Liver (tissue), 9 donors: ENCODE measurements around the gene ATP2C2. TPM values are rescaled to one million over a fixed set of nuclear protein-coding genes. Genes with fewer than 3 reads are reported as not detected.

Experiments used
- DNase-seq: peaks from one replicate; pipeline ENCODE4 v3.0.0-alpha.2; 2017; ENCODE audit warnings: low spot score
- H3K27ac ChIP-seq, 2 donors: one replicate each; pipeline ENCODE4 v1.7.0; 2013; ENCODE audit warnings: inconsistent platforms in 2 of 2, low read length in 2 of 2, control low read depth in 1 of 2, low read depth in 1 of 2, mild to moderate bottlenecking in 1 of 2
- H3K27me3 ChIP-seq, 4 donors: one replicate each; pipeline versions ENCODE4 v1.6.1 to v1.7.0; 2013; ENCODE audit warnings: low read length in 3 of 4, inconsistent platforms in 1 of 4, mild to moderate bottlenecking in 1 of 4, moderate library complexity in 1 of 4; ENCODE audit not compliant: control insufficient read depth in 4 of 4, insufficient read depth in 4 of 4
- H3K36me3 ChIP-seq, 4 donors: one replicate each; pipeline versions ENCODE4 v1.6.1 to v1.7.0; 2013; ENCODE audit warnings: low read length in 3 of 4, mild to moderate bottlenecking in 3 of 4, low read depth in 1 of 4, moderate library complexity in 1 of 4; ENCODE audit not compliant: control insufficient read depth in 4 of 4, insufficient read depth in 3 of 4
- H3K4me1 ChIP-seq, 4 donors: one replicate each; pipeline versions ENCODE4 v1.6.1 to v1.7.0; 2013; ENCODE audit warnings: low read length in 3 of 4, mild to moderate bottlenecking in 3 of 4, moderate library complexity in 1 of 4; ENCODE audit not compliant: control insufficient read depth in 4 of 4, insufficient read depth in 4 of 4
- H3K4me3 ChIP-seq, 3 donors: one replicate each; pipeline versions ENCODE4 v1.6.1 to v1.7.0; 2013; ENCODE audit warnings: low read length in 3 of 3, control low read depth in 1 of 3, low read depth in 1 of 3, mild to moderate bottlenecking in 1 of 3
- H3K9ac ChIP-seq, 2 donors: one replicate each; pipeline ENCODE4 v1.7.0; 2013; ENCODE audit warnings: low read length in 2 of 2, mild to moderate bottlenecking in 2 of 2, moderate library complexity in 2 of 2, control low read depth in 1 of 2, low read depth in 1 of 2
- H3K9me3 ChIP-seq, 4 donors: one replicate each; pipeline versions ENCODE4 v1.6.1 to v1.7.0; 2013; ENCODE audit warnings: low read length in 3 of 4; ENCODE audit not compliant: control insufficient read depth in 4 of 4
- EGR1 ChIP-seq, 2 donors: IDR thresholded peaks; 2 replicates each; pipeline ENCODE4 v1.6.1; 2016 to 2018; ENCODE audit warnings: antibody characterized with exemption in 2 of 2, low read depth in 2 of 2
- FOXA1 ChIP-seq: IDR thresholded peaks from 2 replicates; pipeline ENCODE4 v1.6.1; 2016; ENCODE audit warnings: antibody characterized with exemption
- FOXA2 ChIP-seq: IDR thresholded peaks from 2 replicates; pipeline ENCODE4 v1.6.1; 2016; ENCODE audit warnings: antibody characterized with exemption
- GABPA ChIP-seq, 2 donors: IDR thresholded peaks in 1 of 2; conservative IDR thresholded peaks in 1 of 2; 2 replicates each; pipeline ENCODE4 v1.6.1; 2016; ENCODE audit warnings: antibody characterized with exemption in 2 of 2, mild to moderate bottlenecking in 1 of 2, moderate library complexity in 1 of 2
- HNF4A ChIP-seq, 2 donors: conservative IDR thresholded peaks; 2 replicates each; pipeline ENCODE4 v1.6.1; 2016; ENCODE audit warnings: antibody characterized with exemption in 2 of 2, mild to moderate bottlenecking in 2 of 2
- HNF4G ChIP-seq: IDR thresholded peaks from 2 replicates; pipeline ENCODE4 v1.6.1; 2016; ENCODE audit warnings: antibody characterized with exemption
- JUND ChIP-seq, 2 donors: IDR thresholded peaks; 2 replicates each; pipeline ENCODE4 v1.6.1; 2016; ENCODE audit warnings: antibody characterized with exemption in 2 of 2
- NR2F2 ChIP-seq: IDR thresholded peaks from 2 replicates; pipeline ENCODE4 v1.6.1; 2016; ENCODE audit warnings: antibody characterized with exemption
- RAD21 ChIP-seq, 2 donors: IDR thresholded peaks; 2 replicates each; pipeline ENCODE4 v1.6.1; 2016; ENCODE audit warnings: antibody characterized with exemption in 2 of 2, mild to moderate bottlenecking in 2 of 2
- RXRA ChIP-seq, 2 donors: IDR thresholded peaks; 2 replicates each; pipeline ENCODE4 v1.6.1; 2017 to 2018; ENCODE audit warnings: antibody characterized with exemption in 2 of 2, mild to moderate bottlenecking in 1 of 2
- SP1 ChIP-seq: IDR thresholded peaks from 2 replicates; pipeline ENCODE4 v1.6.1; 2018; ENCODE audit warnings: antibody characterized with exemption, mild to moderate bottlenecking
- TAF1 ChIP-seq: conservative IDR thresholded peaks from 2 replicates; pipeline ENCODE4 v1.6.1; 2016; ENCODE audit warnings: antibody characterized with exemption, mild to moderate bottlenecking
- YY1 ChIP-seq: IDR thresholded peaks from 2 replicates; pipeline ENCODE4 v1.6.1; 2016; ENCODE audit warnings: antibody characterized with exemption, mild to moderate bottlenecking
- WGBS: extraction: QIAGEN DNeasy Blood & Tissue Kit; methylation state at CpG from one replicate; pipeline ENCODE4 v1.1.7; 2013; 5-methylcytosine and 5-hydroxymethylcytosine counted together
- polyA plus RNA-seq, 2 donors: library from polyadenylated mRNA; stranded (reverse) in 1 of 2; unstranded in 1 of 2; fragments of 200-250 nt in 1 of 2; fragments of >200 nt in 1 of 2; fragmentation: Nextera tagmentation in 1 of 2; extraction: Ambion mirVana in 1 of 2; gene quantifications; one replicate each; pipeline versions ENCODE4 v1.2.1 to v1.2.3, GENCODE V29; 2013 to 2015
- total RNA-seq, 2 donors: library from RNA; depleted of rRNA; stranded (reverse); fragments of >200 nt; gene quantifications; one replicate each; pipeline ENCODE4 v1.2.3, GENCODE V29; 2014
- TF ChIP-seq, protein P1 (sequence below): IDR thresholded peaks from 2 replicates; pipeline ENCODE4 v1.6.1; 2016; ENCODE audit warnings: antibody characterized with exemption, mild to moderate bottlenecking
- TF ChIP-seq, protein P2 (sequence below): IDR thresholded peaks from 2 replicates; pipeline ENCODE4 v1.6.1; 2016; ENCODE audit warnings: antibody characterized with exemption
- TF ChIP-seq, protein P3 (sequence below): IDR thresholded peaks from 2 replicates; pipeline ENCODE4 v1.6.1; 2016; ENCODE audit warnings: antibody characterized with exemption
- TF ChIP-seq, protein P4 (sequence below): IDR thresholded peaks from 2 replicates; pipeline ENCODE4 v1.6.1; 2016; ENCODE audit warnings: antibody characterized with exemption
- TF ChIP-seq, protein P5 (sequence below): fragments of 150-350 bp; IDR thresholded peaks from 2 replicates; pipeline ENCODE4 v1.5.1; 2017; ENCODE audit warnings: improper control_type of control experiment, low read depth, low read length; ENCODE audit not compliant: missing input control
- donor health status: healthy.
- donor health status: healthy.
- donor health status: healthy.
- donor health status: healthy.
- donor health status: healthy.

The ATP2C2 gene
- total and polyA plus RNA-seq, 4 donors = 0.05 to 0.33 (median 0.22) TPM

DNA sequence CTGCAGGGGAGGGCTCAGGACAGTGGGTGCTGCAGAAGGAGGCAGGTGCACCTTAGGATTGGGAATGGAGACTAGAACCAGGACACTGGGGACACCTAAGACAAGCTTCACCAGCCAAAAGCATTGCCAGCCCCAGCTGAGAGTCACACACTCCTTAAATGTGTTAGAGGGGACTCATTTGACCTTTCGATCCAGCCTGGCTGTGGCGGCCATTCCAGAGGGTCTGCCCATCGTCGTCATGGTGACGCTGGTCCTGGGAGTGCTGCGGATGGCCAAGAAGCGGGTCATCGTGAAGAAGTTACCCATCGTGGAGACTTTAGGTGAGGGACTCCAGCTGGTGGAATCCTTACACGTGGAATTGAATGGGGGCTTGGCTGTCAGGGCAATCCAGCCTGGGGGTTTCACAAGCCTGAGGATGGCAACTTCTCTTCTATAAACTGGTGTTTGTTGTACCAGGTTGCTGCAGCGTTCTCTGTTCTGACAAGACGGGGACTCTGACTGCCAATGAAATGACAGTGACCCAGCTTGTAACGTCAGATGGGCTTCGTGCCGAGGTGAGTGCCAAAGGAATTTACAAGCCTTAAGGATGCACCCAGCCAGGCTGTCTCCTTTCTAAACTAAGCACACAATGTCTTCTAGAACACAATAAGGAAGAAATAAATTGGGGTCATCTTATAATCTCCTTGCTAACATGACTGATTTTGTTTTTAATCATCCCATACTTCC lies 70.8 kb downstream of the ATP2C2 start:
- Histone ChIP-seq H3K27me3 (no peaks in the 10 kb centered on the region), H3K9ac (no peak overlapping the region), H3K9me3 (no peaks in the 10 kb centered on the region), H3K36me3 (no peaks in the 10 kb centered on the region), H3K4me3 (no peak overlapping the region), H3K27ac (no peak overlapping the region), H3K4me1 (no peaks in the 10 kb centered on the region)
- 50% methylated on average over 15 of the region's 15 CpGs for WGBS
- no peak for DNase-seq
- TF ChIP-seq, protein P1, sequence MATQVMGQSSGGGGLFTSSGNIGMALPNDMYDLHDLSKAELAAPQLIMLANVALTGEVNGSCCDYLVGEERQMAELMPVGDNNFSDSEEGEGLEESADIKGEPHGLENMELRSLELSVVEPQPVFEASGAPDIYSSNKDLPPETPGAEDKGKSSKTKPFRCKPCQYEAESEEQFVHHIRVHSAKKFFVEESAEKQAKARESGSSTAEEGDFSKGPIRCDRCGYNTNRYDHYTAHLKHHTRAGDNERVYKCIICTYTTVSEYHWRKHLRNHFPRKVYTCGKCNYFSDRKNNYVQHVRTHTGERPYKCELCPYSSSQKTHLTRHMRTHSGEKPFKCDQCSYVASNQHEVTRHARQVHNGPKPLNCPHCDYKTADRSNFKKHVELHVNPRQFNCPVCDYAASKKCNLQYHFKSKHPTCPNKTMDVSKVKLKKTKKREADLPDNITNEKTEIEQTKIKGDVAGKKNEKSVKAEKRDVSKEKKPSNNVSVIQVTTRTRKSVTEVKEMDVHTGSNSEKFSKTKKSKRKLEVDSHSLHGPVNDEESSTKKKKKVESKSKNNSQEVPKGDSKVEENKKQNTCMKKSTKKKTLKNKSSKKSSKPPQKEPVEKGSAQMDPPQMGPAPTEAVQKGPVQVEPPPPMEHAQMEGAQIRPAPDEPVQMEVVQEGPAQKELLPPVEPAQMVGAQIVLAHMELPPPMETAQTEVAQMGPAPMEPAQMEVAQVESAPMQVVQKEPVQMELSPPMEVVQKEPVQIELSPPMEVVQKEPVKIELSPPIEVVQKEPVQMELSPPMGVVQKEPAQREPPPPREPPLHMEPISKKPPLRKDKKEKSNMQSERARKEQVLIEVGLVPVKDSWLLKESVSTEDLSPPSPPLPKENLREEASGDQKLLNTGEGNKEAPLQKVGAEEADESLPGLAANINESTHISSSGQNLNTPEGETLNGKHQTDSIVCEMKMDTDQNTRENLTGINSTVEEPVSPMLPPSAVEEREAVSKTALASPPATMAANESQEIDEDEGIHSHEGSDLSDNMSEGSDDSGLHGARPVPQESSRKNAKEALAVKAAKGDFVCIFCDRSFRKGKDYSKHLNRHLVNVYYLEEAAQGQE = no peak
- TF ChIP-seq HNF4A (conservative IDR thresholded peaks at IDR 0.05) (no peak), JUND (IDR thresholded peaks at IDR 0.05) (no peak), EGR1 (IDR thresholded peaks at IDR 0.05; ENCODE audit: low read depth in 2 of 2) (no peak), FOXA2 (no peak), NR2F2 (no peak), RXRA (IDR thresholded peaks at IDR 0.05) (no peak), TAF1 (no peak), RAD21 (IDR thresholded peaks at IDR 0.05) (no peak), SP1 (no peak), FOXA1 (no peak), GABPA (IDR thresholded peaks at IDR 0.05 in 1 of 2, conservative IDR thresholded peaks at IDR 0.05 in 1 of 2) (no peak), HNF4G (no peak), YY1 (no peak)
- TF ChIP-seq, protein P2, sequence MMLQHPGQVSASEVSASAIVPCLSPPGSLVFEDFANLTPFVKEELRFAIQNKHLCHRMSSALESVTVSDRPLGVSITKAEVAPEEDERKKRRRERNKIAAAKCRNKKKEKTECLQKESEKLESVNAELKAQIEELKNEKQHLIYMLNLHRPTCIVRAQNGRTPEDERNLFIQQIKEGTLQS = no peak
- TF ChIP-seq, protein P3, sequence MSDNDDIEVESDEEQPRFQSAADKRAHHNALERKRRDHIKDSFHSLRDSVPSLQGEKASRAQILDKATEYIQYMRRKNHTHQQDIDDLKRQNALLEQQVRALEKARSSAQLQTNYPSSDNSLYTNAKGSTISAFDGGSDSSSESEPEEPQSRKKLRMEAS = no peak
- TF ChIP-seq, protein P4, sequence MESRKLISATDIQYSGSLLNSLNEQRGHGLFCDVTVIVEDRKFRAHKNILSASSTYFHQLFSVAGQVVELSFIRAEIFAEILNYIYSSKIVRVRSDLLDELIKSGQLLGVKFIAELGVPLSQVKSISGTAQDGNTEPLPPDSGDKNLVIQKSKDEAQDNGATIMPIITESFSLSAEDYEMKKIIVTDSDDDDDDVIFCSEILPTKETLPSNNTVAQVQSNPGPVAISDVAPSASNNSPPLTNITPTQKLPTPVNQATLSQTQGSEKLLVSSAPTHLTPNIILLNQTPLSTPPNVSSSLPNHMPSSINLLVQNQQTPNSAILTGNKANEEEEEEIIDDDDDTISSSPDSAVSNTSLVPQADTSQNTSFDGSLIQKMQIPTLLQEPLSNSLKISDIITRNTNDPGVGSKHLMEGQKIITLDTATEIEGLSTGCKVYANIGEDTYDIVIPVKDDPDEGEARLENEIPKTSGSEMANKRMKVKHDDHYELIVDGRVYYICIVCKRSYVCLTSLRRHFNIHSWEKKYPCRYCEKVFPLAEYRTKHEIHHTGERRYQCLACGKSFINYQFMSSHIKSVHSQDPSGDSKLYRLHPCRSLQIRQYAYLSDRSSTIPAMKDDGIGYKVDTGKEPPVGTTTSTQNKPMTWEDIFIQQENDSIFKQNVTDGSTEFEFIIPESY = no peak
- TF ChIP-seq, protein P5, sequence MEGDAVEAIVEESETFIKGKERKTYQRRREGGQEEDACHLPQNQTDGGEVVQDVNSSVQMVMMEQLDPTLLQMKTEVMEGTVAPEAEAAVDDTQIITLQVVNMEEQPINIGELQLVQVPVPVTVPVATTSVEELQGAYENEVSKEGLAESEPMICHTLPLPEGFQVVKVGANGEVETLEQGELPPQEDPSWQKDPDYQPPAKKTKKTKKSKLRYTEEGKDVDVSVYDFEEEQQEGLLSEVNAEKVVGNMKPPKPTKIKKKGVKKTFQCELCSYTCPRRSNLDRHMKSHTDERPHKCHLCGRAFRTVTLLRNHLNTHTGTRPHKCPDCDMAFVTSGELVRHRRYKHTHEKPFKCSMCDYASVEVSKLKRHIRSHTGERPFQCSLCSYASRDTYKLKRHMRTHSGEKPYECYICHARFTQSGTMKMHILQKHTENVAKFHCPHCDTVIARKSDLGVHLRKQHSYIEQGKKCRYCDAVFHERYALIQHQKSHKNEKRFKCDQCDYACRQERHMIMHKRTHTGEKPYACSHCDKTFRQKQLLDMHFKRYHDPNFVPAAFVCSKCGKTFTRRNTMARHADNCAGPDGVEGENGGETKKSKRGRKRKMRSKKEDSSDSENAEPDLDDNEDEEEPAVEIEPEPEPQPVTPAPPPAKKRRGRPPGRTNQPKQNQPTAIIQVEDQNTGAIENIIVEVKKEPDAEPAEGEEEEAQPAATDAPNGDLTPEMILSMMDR = no peak
